SK-N-SH (cell line): ENCODE results near the gene INTS1. TPM values are rescaled to one million over a fixed set of nuclear protein-coding genes. Genes with fewer than 3 reads are reported as not detected.

Experiments
- CTCF ChIA-PET: fragments of 300-600, 350-600 bp; formaldehyde crosslinking; extraction: SDS; loops from one replicate; lab custom pipeline; 2021; lab: Yijun Ruan, JAX
- POLR2A ChIA-PET: fragments of 350-600 bp; sonication (Branson Sonifier 250); formaldehyde crosslinking; extraction: SDS; loops from one replicate; lab custom pipeline; 2020; ENCODE audit warnings: antibody characterized with exemption, inconsistent platforms; lab: Yijun Ruan, JAX
- DNase-seq: peaks from one replicate; pipeline ENCODE4 v3.0.0; 2012
- H2AFZ ChIP-seq: fragments of 200-600 bp; sonication (generic); 2 replicates; pipeline ENCODE4 v1.8.1; 2016; ENCODE audit warnings: antibody characterized with exemption, mild to moderate bottlenecking, low read depth
- H3F3A ChIP-seq: fragments of 200-600 bp; sonication (generic); replicated peaks from 2 replicates; pipeline ENCODE3; 2016; ENCODE audit warnings: antibody characterized with exemption, mild to moderate bottlenecking; ENCODE audit not compliant: insufficient read depth
- H3K27ac ChIP-seq, 2 experiments: fragments of 200-500 bp in 1 of 2; fragments of 200-600 bp in 1 of 2; sonication (Bioruptor generic) in 1 of 2; sonication (generic), shearing (Covaris generic) in 1 of 2; 2 replicates each; pipeline versions ENCODE4 v1.5.1 to v1.6.1; 2014 to 2016; ENCODE audit warnings: low read depth in 2 of 2, inconsistent platforms in 1 of 2, low read length in 1 of 2, mild to moderate bottlenecking in 1 of 2, mixed read lengths in 1 of 2
- H3K27me3 ChIP-seq: fragments of 200-600 bp; sonication (generic), shearing (Covaris generic); 2 replicates; pipeline ENCODE4 v1.6.1; 2016; ENCODE audit warnings: mixed run types; ENCODE audit not compliant: insufficient read depth
- H3K36me3 ChIP-seq, 2 experiments: fragments of 200-500 bp in 1 of 2; fragments of 200-600 bp in 1 of 2; sonication (Bioruptor generic) in 1 of 2; sonication (generic) in 1 of 2; replicated peaks in 1 of 2; 2 replicates each; pipeline versions ENCODE3 to v1.5.1; 2014 to 2016; ENCODE audit warnings: low read length in 1 of 2, mild to moderate bottlenecking in 1 of 2; ENCODE audit not compliant: insufficient read depth in 2 of 2, control insufficient read depth in 1 of 2
- H3K4me1 ChIP-seq, 2 experiments: fragments of 200-500 bp in 1 of 2; fragments of 200-600 bp in 1 of 2; sonication (Bioruptor generic) in 1 of 2; sonication (generic), shearing (Covaris generic) in 1 of 2; 2 replicates each; pipeline versions ENCODE4 v1.5.1 to v1.6.1; 2014 to 2016; ENCODE audit warnings: low read depth in 1 of 2, low read length in 1 of 2, mixed run types in 1 of 2; ENCODE audit not compliant: insufficient read depth in 2 of 2, control insufficient read depth in 1 of 2
- H3K4me2 ChIP-seq: fragments of 200-600 bp; sonication (generic), shearing (Covaris generic); 2 replicates; pipeline ENCODE4 v1.6.1; 2017; ENCODE audit warnings: mixed run types
- H3K4me3 ChIP-seq, 2 experiments: fragments of 200-500 bp in 1 of 2; fragments of 200-600 bp in 1 of 2; sonication (Bioruptor generic) in 1 of 2; sonication (generic), shearing (Covaris generic) in 1 of 2; 2 replicates each; pipeline versions ENCODE4 v1.5.1 to v1.8.1; 2014 to 2016; ENCODE audit warnings: low read depth in 2 of 2, inconsistent platforms in 1 of 2, low read length in 1 of 2, mild to moderate bottlenecking in 1 of 2, mixed read lengths in 1 of 2, moderate library complexity in 1 of 2
- H3K79me2 ChIP-seq: fragments of 200-600 bp; sonication (generic); 2 replicates; pipeline ENCODE4 v1.8.1; 2017; ENCODE audit warnings: mild to moderate bottlenecking; ENCODE audit not compliant: insufficient read depth
- H3K9ac ChIP-seq: fragments of 200-600 bp; sonication (generic); 2 replicates; pipeline ENCODE4 v1.6.1; 2017; ENCODE audit warnings: mixed run types
- H3K9me2 ChIP-seq: fragments of 200-600 bp; sonication (generic); 2 replicates; pipeline ENCODE4 v1.6.1; 2017; ENCODE audit warnings: mixed run types
- H3K9me3 ChIP-seq: fragments of 200-600 bp; sonication (generic); 2 replicates; pipeline ENCODE4 v1.6.1; 2017; ENCODE audit warnings: mixed run types, mild to moderate bottlenecking, moderate library complexity
- H4K20me1 ChIP-seq: fragments of 200-600 bp; sonication (generic); 2 replicates; pipeline ENCODE4 v1.6.1; 2017; ENCODE audit warnings: mild to moderate bottlenecking, mixed run types; ENCODE audit not compliant: insufficient read depth
- CHD2 ChIP-seq: fragments of 150-350 bp; IDR thresholded peaks from 2 replicates; pipeline ENCODE4 v1.6.1; 2018; ENCODE audit warnings: low read length; ENCODE audit not compliant: partially characterized antibody
- ELF1 ChIP-seq: IDR thresholded peaks from 2 replicates; pipeline ENCODE4 v1.4.0; 2012
- FOXJ3 ChIP-seq: sonication (generic); formaldehyde crosslinking; IDR thresholded peaks from 2 replicates; pipeline ENCODE4 v1.5.1; 2020; ENCODE audit warnings: mild to moderate bottlenecking, missing genetic modification reagents
- FOXM1 ChIP-seq: IDR thresholded peaks from 2 replicates; pipeline ENCODE4 v1.4.0; 2012; ENCODE audit warnings: low read depth, mild to moderate bottlenecking
- GABPA ChIP-seq: IDR thresholded peaks from 2 replicates; pipeline ENCODE4 v1.4.0; 2012; ENCODE audit warnings: low read depth, mild to moderate bottlenecking
- IRF3 ChIP-seq: fragments of 150-350 bp; IDR thresholded peaks from 2 replicates; pipeline ENCODE4 v1.6.1; 2016; ENCODE audit warnings: mild to moderate bottlenecking, low read depth, low read length
- JUND ChIP-seq: IDR thresholded peaks from 2 replicates; pipeline ENCODE4 v1.4.0; 2012
- MEF2A ChIP-seq: IDR thresholded peaks from 2 replicates; pipeline ENCODE4 v1.4.0; 2012; ENCODE audit warnings: low read depth, borderline replicate concordance
- NFIC ChIP-seq: IDR thresholded peaks from 2 replicates; pipeline ENCODE4 v1.4.0; 2012; ENCODE audit warnings: borderline replicate concordance
- NRF1 ChIP-seq: IDR thresholded peaks from 2 replicates; pipeline ENCODE4 v1.6.1; 2012; ENCODE audit warnings: low read depth, mild to moderate bottlenecking, low read length
- POLR2AphosphoS5 ChIP-seq: IDR thresholded peaks from 2 replicates; pipeline ENCODE4 v1.6.1; 2012; ENCODE audit warnings: low read depth, low read length
- RCOR1 ChIP-seq: fragments of 150-350 bp; IDR thresholded peaks from 2 replicates; pipeline ENCODE4 v1.6.1; 2017; ENCODE audit warnings: antibody characterized with exemption, low read length
- SIN3A ChIP-seq: IDR thresholded peaks from 2 replicates; pipeline ENCODE4 v1.6.1; 2012; ENCODE audit warnings: low read depth, mild to moderate bottlenecking, low read length, moderate library complexity, borderline replicate concordance
- TCF12 ChIP-seq: IDR thresholded peaks from 2 replicates; pipeline ENCODE4 v1.4.0; 2012
- WGBS: methylation state at CpG from one replicate; pipeline ENCODE4 v1.1.6; 2017; ENCODE audit warnings: low lambda C conversion rate; 5-methylcytosine and 5-hydroxymethylcytosine counted together
- polyA plus RNA-seq, 3 experiments: library from polyadenylated mRNA; depleted of rRNA; stranded (reverse); fragments of >200 nt; gene quantifications; 2 replicates each; pipeline ENCODE4 v1.2.3, GENCODE V29; 2012
- TF ChIP-seq, protein P1 (sequence below): IDR thresholded peaks from 2 replicates; pipeline ENCODE4; 2012
- TF ChIP-seq, protein P2 (sequence below): fragments of 200-600 bp; sonication (generic); IDR thresholded peaks from 2 replicates; pipeline ENCODE4 v1.6.1; 2017; ENCODE audit warnings: antibody characterized with exemption, mild to moderate bottlenecking, moderate library complexity
- TF ChIP-seq, protein P3 (sequence below): IDR thresholded peaks from 2 replicates; pipeline ENCODE4 v1.6.1; 2012; ENCODE audit warnings: mild to moderate bottlenecking, low read depth, low read length, moderate library complexity

INTS1 gene
- polyA plus RNA-seq, 1 of the 3 experiments (the other 2 are of a cell fraction): 48.1 TPM

DNA sequence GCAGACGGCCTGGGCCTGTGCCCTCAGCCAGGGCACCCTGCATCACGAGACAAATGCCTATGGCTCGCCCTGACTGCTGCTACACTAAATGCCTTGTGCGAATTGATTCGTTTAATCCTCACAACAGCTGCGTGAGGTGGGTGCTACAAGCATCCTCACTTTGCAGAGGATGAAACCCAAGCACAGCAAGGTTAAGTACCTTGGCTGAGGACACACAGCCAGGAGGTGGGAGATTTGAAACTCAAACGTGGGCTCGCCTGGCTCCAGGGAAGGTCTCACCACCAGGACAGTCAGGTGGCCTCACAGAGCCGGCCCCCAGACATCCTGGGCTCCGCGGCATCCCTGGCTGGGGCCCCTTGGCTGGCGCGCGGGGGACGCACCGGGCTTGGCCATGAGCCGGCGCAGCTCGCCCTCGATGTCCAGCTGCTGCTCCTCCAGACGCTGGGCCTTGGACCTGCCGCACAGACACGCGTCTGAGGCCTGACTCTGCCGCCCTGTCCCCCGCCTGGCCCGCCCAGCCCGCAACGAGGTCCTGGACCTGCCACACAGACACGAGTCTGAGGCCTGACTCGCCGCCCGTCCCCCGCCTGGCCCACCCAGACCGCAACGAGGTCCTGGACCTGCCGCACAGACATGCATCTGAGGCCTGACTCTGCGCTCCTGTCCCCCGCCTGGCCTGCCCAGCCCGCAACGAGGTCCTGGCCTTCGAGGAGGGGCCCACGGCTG is 66.9 kb downstream of the INTS1 start:
- ChIA-PET POLR2A (no interaction called here), CTCF (interaction anchor here (1.2 to 9.4 kb wide), 3 partner anchors 37 to 214 kb away, joined by 5 to 175 read pairs (median 5); no protein-coding TSS in a partner anchor)
- peaks cover 0 to 24% of the 10 kb centered on the region in 2 experiments for H3K36me3 ChIP-seq

More for the DNA sequence above, 66.9 kb downstream of the INTS1 start:
- H3K4me2 ChIP-seq: no peak overlapping the region
- no peak for DNase-seq
- H3K79me2 ChIP-seq: no peaks in the 10 kb centered on the region
- H3K27me3 ChIP-seq: no peaks in the 10 kb centered on the region
- H3K9me3 ChIP-seq: no peaks in the 10 kb centered on the region
- H3K27ac ChIP-seq: no peak overlapping the region
- H3F3A ChIP-seq: peaks cover 6% of the 10 kb centered on the region
- H4K20me1 ChIP-seq: peaks cover 25% of the 10 kb centered on the region
- H3K9me2 ChIP-seq: no peaks in the 10 kb centered on the region
- 92% methylated on average over 24 of the region's 43 CpGs for WGBS
- H3K9ac ChIP-seq: no peak overlapping the region
- TF ChIP-seq IRF3: no peak
- TF ChIP-seq, protein P1, sequence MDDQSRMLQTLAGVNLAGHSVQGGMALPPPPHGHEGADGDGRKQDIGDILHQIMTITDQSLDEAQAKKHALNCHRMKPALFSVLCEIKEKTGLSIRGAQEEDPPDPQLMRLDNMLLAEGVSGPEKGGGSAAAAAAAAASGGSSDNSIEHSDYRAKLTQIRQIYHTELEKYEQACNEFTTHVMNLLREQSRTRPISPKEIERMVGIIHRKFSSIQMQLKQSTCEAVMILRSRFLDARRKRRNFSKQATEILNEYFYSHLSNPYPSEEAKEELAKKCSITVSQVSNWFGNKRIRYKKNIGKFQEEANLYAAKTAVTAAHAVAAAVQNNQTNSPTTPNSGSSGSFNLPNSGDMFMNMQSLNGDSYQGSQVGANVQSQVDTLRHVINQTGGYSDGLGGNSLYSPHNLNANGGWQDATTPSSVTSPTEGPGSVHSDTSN: no peak
- TF ChIP-seq, protein P2, sequence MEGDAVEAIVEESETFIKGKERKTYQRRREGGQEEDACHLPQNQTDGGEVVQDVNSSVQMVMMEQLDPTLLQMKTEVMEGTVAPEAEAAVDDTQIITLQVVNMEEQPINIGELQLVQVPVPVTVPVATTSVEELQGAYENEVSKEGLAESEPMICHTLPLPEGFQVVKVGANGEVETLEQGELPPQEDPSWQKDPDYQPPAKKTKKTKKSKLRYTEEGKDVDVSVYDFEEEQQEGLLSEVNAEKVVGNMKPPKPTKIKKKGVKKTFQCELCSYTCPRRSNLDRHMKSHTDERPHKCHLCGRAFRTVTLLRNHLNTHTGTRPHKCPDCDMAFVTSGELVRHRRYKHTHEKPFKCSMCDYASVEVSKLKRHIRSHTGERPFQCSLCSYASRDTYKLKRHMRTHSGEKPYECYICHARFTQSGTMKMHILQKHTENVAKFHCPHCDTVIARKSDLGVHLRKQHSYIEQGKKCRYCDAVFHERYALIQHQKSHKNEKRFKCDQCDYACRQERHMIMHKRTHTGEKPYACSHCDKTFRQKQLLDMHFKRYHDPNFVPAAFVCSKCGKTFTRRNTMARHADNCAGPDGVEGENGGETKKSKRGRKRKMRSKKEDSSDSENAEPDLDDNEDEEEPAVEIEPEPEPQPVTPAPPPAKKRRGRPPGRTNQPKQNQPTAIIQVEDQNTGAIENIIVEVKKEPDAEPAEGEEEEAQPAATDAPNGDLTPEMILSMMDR: no peak
- TF ChIP-seq MEF2A: no peak
- TF ChIP-seq, protein P3, sequence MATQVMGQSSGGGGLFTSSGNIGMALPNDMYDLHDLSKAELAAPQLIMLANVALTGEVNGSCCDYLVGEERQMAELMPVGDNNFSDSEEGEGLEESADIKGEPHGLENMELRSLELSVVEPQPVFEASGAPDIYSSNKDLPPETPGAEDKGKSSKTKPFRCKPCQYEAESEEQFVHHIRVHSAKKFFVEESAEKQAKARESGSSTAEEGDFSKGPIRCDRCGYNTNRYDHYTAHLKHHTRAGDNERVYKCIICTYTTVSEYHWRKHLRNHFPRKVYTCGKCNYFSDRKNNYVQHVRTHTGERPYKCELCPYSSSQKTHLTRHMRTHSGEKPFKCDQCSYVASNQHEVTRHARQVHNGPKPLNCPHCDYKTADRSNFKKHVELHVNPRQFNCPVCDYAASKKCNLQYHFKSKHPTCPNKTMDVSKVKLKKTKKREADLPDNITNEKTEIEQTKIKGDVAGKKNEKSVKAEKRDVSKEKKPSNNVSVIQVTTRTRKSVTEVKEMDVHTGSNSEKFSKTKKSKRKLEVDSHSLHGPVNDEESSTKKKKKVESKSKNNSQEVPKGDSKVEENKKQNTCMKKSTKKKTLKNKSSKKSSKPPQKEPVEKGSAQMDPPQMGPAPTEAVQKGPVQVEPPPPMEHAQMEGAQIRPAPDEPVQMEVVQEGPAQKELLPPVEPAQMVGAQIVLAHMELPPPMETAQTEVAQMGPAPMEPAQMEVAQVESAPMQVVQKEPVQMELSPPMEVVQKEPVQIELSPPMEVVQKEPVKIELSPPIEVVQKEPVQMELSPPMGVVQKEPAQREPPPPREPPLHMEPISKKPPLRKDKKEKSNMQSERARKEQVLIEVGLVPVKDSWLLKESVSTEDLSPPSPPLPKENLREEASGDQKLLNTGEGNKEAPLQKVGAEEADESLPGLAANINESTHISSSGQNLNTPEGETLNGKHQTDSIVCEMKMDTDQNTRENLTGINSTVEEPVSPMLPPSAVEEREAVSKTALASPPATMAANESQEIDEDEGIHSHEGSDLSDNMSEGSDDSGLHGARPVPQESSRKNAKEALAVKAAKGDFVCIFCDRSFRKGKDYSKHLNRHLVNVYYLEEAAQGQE: no peak
- TF ChIP-seq FOXM1: no peak
- TF ChIP-seq NRF1: no peak
- no peak for TF ChIP-seq POLR2AphosphoS5
- no peak for TF ChIP-seq RCOR1
- no peak for TF ChIP-seq SIN3A
- TF ChIP-seq JUND: no peak
- TF ChIP-seq NFIC: no peak
- TF ChIP-seq CHD2: no peak
- TF ChIP-seq FOXJ3 (CRISPR knock-in tag): no peak
- TF ChIP-seq ELF1: no peak
- no peak for TF ChIP-seq TCF12
- TF ChIP-seq GABPA: no peak
- TF ChIP-seq, all 33 proteins: peak for 0
- Histone ChIP-seq H2AFZ (no peak overlapping the region), H3K4me1 (peaks cover 0 to under 1% of the 10 kb centered on the region in 2 experiments; a peak in 1 of 4 replicates), H3K4me3 (no peak overlapping the region)
